Measurements from ENCODE around the gene LIN28B. TPM values are rescaled to one million over a fixed set of nuclear protein-coding genes. Genes with fewer than 3 reads are reported as not detected.

The LIN28B gene
- total and polyA plus RNA-seq, 2 experiments from 2014 or later, result 35.3 to 96.4 TPM

DNA sequence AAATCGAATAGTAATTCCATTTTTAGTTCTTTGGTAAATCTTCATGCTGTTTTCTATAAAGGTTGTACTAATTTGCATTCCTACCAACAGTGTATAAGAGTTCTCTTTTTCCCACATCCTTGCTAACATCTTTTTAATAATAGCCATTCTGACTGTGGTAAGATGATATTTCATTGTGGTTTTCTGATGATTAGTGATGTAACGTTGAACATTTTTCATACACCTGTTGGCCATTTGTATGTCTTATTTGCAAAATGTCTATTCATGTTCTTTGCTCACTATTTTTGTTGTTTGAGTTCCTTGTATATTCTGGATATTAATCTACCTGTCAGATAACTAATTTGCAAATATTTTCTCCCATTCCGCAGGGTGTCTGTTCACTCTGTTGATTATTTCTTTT is 64.5 kb downstream of the LIN28B start:
- no peak overlapping the region for H2AFZ ChIP-seq
- Mint-ChIP-seq H3K4me3 (no peak overlapping the region), H3K4me1 (peaks cover 48% of the 10 kb centered on the region), H3K36me3 (ENCODE audit: low read depth) (no peaks in the 10 kb centered on the region; the same call in 2 of the 3 replicates), H3K9me3 (no peaks in the 10 kb centered on the region), H3K27ac (no peak overlapping the region), H3K27me3 (ENCODE audit: insufficient read depth, low read depth, poor library complexity) (peaks cover 5% of the 10 kb centered on the region)
- H3F3A ChIP-seq (replicated peaks; ENCODE audit: low read depth), result peaks cover 7% of the 10 kb centered on the region
- H3K4me3 ChIP-seq, result no peak overlapping the region
- H3K27me3 ChIP-seq (ENCODE audit: insufficient read depth), result no peaks in the 10 kb centered on the region
- H3K9me2 ChIP-seq (ENCODE audit: insufficient read depth), result no peaks in the 10 kb centered on the region
- DNase-seq (ENCODE audit: low spot score) (no peak), ATAC-seq (no peak)
- no peaks in the 10 kb centered on the region for H3K36me3 ChIP-seq (ENCODE audit: insufficient read depth)
- TF ChIP-seq, protein P1, sequence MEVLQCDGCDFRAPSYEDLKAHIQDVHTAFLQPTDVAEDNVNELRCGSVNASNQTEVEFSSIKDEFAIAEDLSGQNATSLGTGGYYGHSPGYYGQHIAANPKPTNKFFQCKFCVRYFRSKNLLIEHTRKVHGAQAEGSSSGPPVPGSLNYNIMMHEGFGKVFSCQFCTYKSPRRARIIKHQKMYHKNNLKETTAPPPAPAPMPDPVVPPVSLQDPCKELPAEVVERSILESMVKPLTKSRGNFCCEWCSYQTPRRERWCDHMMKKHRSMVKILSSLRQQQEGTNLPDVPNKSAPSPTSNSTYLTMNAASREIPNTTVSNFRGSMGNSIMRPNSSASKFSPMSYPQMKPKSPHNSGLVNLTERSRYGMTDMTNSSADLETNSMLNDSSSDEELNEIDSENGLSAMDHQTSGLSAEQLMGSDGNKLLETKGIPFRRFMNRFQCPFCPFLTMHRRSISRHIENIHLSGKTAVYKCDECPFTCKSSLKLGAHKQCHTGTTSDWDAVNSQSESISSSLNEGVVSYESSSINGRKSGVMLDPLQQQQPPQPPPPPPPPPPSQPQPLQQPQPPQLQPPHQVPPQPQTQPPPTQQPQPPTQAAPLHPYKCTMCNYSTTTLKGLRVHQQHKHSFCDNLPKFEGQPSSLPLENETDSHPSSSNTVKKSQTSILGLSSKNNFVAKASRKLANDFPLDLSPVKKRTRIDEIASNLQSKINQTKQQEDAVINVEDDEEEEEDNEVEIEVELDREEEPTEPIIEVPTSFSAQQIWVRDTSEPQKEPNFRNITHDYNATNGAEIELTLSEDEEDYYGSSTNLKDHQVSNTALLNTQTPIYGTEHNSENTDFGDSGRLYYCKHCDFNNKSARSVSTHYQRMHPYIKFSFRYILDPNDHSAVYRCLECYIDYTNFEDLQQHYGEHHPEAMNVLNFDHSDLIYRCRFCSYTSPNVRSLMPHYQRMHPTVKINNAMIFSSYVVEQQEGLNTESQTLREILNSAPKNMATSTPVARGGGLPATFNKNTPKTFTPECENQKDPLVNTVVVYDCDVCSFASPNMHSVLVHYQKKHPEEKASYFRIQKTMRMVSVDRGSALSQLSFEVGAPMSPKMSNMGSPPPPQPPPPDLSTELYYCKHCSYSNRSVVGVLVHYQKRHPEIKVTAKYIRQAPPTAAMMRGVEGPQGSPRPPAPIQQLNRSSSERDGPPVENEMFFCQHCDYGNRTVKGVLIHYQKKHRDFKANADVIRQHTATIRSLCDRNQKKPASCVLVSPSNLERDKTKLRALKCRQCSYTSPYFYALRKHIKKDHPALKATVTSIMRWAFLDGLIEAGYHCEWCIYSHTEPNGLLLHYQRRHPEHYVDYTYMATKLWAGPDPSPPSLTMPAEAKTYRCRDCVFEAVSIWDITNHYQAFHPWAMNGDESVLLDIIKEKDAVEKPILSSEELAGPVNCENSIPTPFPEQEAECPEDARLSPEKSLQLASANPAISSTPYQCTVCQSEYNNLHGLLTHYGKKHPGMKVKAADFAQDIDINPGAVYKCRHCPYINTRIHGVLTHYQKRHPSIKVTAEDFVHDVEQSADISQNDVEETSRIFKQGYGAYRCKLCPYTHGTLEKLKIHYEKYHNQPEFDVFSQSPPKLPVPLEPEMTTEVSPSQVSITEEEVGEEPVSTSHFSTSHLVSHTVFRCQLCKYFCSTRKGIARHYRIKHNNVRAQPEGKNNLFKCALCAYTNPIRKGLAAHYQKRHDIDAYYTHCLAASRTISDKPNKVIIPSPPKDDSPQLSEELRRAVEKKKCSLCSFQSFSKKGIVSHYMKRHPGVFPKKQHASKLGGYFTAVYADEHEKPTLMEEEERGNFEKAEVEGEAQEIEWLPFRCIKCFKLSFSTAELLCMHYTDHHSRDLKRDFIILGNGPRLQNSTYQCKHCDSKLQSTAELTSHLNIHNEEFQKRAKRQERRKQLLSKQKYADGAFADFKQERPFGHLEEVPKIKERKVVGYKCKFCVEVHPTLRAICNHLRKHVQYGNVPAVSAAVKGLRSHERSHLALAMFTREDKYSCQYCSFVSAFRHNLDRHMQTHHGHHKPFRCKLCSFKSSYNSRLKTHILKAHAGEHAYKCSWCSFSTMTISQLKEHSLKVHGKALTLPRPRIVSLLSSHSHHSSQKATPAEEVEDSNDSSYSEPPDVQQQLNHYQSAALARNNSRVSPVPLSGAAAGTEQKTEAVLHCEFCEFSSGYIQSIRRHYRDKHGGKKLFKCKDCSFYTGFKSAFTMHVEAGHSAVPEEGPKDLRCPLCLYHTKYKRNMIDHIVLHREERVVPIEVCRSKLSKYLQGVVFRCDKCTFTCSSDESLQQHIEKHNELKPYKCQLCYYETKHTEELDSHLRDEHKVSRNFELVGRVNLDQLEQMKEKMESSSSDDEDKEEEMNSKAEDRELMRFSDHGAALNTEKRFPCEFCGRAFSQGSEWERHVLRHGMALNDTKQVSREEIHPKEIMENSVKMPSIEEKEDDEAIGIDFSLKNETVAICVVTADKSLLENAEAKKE (CRISPR knock-in tag; IDR thresholded peaks at IDR 0.05), result no peak
- TF ChIP-seq NANOG (IDR thresholded peaks at IDR 0.05; ENCODE audit: borderline replicate concordance) (no peak), EZH2phosphoT487 (IDR thresholded peaks at IDR 0.05; ENCODE audit: unreplicated experiment) (no peak), JUNB (IDR thresholded peaks at IDR 0.05; ENCODE audit: unreplicated experiment) (no peak), EZH2 (IDR thresholded peaks at IDR 0.05; ENCODE audit: low read depth, unreplicated experiment) (no peak), ZNF331 (CRISPR knock-in tag; IDR thresholded peaks at IDR 0.05; ENCODE audit: low read depth) (no peak), ZNF114 (CRISPR knock-in tag; IDR thresholded peaks at IDR 0.05) (no peak), POLR2AphosphoS5 (IDR thresholded peaks at IDR 0.05; ENCODE audit: low read depth) (no peak), CREB1 (CRISPR knock-in tag; IDR thresholded peaks at IDR 0.05; ENCODE audit: low read depth) (no peak)
- TF ChIP-seq, protein P2, sequence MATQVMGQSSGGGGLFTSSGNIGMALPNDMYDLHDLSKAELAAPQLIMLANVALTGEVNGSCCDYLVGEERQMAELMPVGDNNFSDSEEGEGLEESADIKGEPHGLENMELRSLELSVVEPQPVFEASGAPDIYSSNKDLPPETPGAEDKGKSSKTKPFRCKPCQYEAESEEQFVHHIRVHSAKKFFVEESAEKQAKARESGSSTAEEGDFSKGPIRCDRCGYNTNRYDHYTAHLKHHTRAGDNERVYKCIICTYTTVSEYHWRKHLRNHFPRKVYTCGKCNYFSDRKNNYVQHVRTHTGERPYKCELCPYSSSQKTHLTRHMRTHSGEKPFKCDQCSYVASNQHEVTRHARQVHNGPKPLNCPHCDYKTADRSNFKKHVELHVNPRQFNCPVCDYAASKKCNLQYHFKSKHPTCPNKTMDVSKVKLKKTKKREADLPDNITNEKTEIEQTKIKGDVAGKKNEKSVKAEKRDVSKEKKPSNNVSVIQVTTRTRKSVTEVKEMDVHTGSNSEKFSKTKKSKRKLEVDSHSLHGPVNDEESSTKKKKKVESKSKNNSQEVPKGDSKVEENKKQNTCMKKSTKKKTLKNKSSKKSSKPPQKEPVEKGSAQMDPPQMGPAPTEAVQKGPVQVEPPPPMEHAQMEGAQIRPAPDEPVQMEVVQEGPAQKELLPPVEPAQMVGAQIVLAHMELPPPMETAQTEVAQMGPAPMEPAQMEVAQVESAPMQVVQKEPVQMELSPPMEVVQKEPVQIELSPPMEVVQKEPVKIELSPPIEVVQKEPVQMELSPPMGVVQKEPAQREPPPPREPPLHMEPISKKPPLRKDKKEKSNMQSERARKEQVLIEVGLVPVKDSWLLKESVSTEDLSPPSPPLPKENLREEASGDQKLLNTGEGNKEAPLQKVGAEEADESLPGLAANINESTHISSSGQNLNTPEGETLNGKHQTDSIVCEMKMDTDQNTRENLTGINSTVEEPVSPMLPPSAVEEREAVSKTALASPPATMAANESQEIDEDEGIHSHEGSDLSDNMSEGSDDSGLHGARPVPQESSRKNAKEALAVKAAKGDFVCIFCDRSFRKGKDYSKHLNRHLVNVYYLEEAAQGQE (IDR thresholded peaks at IDR 0.05; ENCODE audit: unreplicated experiment), result no peak
- TF ChIP-seq, protein P3, sequence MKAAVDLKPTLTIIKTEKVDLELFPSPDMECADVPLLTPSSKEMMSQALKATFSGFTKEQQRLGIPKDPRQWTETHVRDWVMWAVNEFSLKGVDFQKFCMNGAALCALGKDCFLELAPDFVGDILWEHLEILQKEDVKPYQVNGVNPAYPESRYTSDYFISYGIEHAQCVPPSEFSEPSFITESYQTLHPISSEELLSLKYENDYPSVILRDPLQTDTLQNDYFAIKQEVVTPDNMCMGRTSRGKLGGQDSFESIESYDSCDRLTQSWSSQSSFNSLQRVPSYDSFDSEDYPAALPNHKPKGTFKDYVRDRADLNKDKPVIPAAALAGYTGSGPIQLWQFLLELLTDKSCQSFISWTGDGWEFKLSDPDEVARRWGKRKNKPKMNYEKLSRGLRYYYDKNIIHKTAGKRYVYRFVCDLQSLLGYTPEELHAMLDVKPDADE (IDR thresholded peaks at IDR 0.05), result no peak
- TF ChIP-seq, protein P4, sequence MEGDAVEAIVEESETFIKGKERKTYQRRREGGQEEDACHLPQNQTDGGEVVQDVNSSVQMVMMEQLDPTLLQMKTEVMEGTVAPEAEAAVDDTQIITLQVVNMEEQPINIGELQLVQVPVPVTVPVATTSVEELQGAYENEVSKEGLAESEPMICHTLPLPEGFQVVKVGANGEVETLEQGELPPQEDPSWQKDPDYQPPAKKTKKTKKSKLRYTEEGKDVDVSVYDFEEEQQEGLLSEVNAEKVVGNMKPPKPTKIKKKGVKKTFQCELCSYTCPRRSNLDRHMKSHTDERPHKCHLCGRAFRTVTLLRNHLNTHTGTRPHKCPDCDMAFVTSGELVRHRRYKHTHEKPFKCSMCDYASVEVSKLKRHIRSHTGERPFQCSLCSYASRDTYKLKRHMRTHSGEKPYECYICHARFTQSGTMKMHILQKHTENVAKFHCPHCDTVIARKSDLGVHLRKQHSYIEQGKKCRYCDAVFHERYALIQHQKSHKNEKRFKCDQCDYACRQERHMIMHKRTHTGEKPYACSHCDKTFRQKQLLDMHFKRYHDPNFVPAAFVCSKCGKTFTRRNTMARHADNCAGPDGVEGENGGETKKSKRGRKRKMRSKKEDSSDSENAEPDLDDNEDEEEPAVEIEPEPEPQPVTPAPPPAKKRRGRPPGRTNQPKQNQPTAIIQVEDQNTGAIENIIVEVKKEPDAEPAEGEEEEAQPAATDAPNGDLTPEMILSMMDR (conservative IDR thresholded peaks at IDR 0.05; ENCODE audit: low read depth in 2 of 2), result no peak
- no peaks in the 10 kb centered on the region for H4K20me1 ChIP-seq (replicated peaks; ENCODE audit: insufficient read depth)
- H3K4me2 ChIP-seq, result no peak overlapping the region
- peaks cover 39% of the 10 kb centered on the region for H3K4me1 ChIP-seq (ENCODE audit: insufficient read depth)
- H3K27ac ChIP-seq (ENCODE audit: low read depth), result peak overlapping the region; percentile 50; the same call in 1 of the 2 replicates
- peaks cover 78% of the 10 kb centered on the region for H3K79me2 ChIP-seq (replicated peaks; ENCODE audit: insufficient read depth)
